Natural killer cell (primary cell): ENCODE measurements around the gene PDE2A. TPM values are rescaled to one million over a fixed set of nuclear protein-coding genes. Genes with fewer than 3 reads are reported as not detected.

Experiments used
- ATAC-seq, 3 donors: fragments of 150-1000 bp in 2 of 3; fragments of 200-7000 bp in 1 of 3; cut with Tn5 transposase; 1 replicate in 1 of 3; 2 replicates in 2 of 3; pipeline ENCODE4 v1.10.0; 2021; ENCODE audit warnings: mild to moderate bottlenecking in 2 of 3, moderate library complexity in 2 of 3
- DNase-seq, 2 donors: peaks; one replicate each; pipeline versions ENCODE4 v3.0.0 to v3.0.0-alpha.2; 2013 to 2021; ENCODE audit warnings: mixed read lengths in 1 of 2
- H3K27ac ChIP-seq: one replicate; pipeline ENCODE4 v1.5.1; 2013; ENCODE audit warnings: mild to moderate bottlenecking, low read length
- H3K27me3 ChIP-seq: one replicate; pipeline ENCODE4 v1.6.1; 2013; ENCODE audit warnings: low read length; ENCODE audit not compliant: control insufficient read depth, insufficient read depth
- H3K36me3 ChIP-seq: one replicate; pipeline ENCODE4 v1.6.1; 2013; ENCODE audit warnings: low read length; ENCODE audit not compliant: control insufficient read depth, insufficient read depth
- H3K4me1 ChIP-seq: one replicate; pipeline ENCODE4 v1.6.1; 2013; ENCODE audit warnings: low read length; ENCODE audit not compliant: control insufficient read depth, insufficient read depth
- H3K4me3 ChIP-seq: one replicate; pipeline ENCODE4 v1.5.1; 2013; ENCODE audit warnings: low read length
- H3K9me3 ChIP-seq: one replicate; pipeline ENCODE4 v1.6.1; 2013; ENCODE audit warnings: low read length; ENCODE audit not compliant: control insufficient read depth, insufficient read depth
- H3K27ac Mint-ChIP-seq, 2 donors: one replicate each; pipeline ENCODE4 v1.8.0; 2022; ENCODE audit warnings: mild to moderate bottlenecking in 2 of 2, mixed read lengths in 2 of 2, moderate library complexity in 1 of 2
- H3K27me3 Mint-ChIP-seq, 2 donors: one replicate each; pipeline ENCODE4 v1.8.0; 2022; ENCODE audit warnings: low read depth in 2 of 2, mixed read lengths in 2 of 2
- H3K36me3 Mint-ChIP-seq: one replicate; pipeline ENCODE4 v1.8.0; 2022; ENCODE audit warnings: mixed read lengths
- H3K4me1 Mint-ChIP-seq, 2 donors: one replicate each; pipeline ENCODE4 v1.8.0; 2022; ENCODE audit warnings: mixed read lengths in 2 of 2
- H3K4me3 Mint-ChIP-seq: one replicate; pipeline ENCODE4 v1.8.0; 2022; ENCODE audit warnings: mild to moderate bottlenecking, moderate library complexity, mixed read lengths
- H3K9me3 Mint-ChIP-seq, 2 donors: one replicate each; pipeline ENCODE4 v1.8.0; 2022; ENCODE audit warnings: mixed read lengths in 2 of 2
- CTCF ChIP-seq: fragments of 200-600 bp; IDR thresholded peaks from one replicate; pipeline ENCODE4 v1.8.0; 2022; ENCODE audit warnings: antibody characterized with exemption
- WGBS: methylation state at CpG from one replicate; pipeline ENCODE4 v1.1.7; 2013; ENCODE audit warnings: missing lambda C conversion rate; ENCODE audit not compliant: insufficient coverage; 5-methylcytosine and 5-hydroxymethylcytosine counted together
- intact Hi-C: fragments of 100-400 bp; cut with micrococcal nuclease; formaldehyde crosslinking; loops from one replicate; pipeline ENCODE4 v1.14.2; 2022
- total RNA-seq, 4 donors: library from RNA; stranded (reverse); fragments of 120-200 nt in 1 of 4; gene quantifications; one replicate each; pipeline versions ENCODE4 v1.2.3 to v1.2.4, GENCODE V29; 2013 to 2022

Gene PDE2A
- total RNA-seq, 3 donors from 2014 or later (not counting 1 experiment from before 2014, with no cell fraction given), result 8.7 to 11.9 (median 9.0) TPM

GRCh38 chr11:72631806-72632731, 42.2 kb downstream of the PDE2A start:
- Histone ChIP-seq H3K4me3 (no peak overlapping the region), H3K4me1 (no peaks in the 10 kb centered on the region), H3K9me3 (no peaks in the 10 kb centered on the region), H3K36me3 (no peaks in the 10 kb centered on the region), H3K27ac (no peak overlapping the region), H3K27me3 (no peaks in the 10 kb centered on the region)
- Mint-ChIP-seq H3K4me3 (no peak overlapping the region), H3K27ac (no peak overlapping the region), H3K27me3 (peaks cover 1 to 10% of the 10 kb centered on the region in 2 donors), H3K9me3 (no peaks in the 10 kb centered on the region), H3K36me3 (no peaks in the 10 kb centered on the region), H3K4me1 (peaks cover 0 to 4% of the 10 kb centered on the region in 2 donors)
- WGBS, result 90% methylated on average over 18 of the region's 18 CpGs
- intact Hi-C loops, result no loop called here
- TF ChIP-seq CTCF, result no peak
- DNase-seq (no peak), ATAC-seq (no peak)

GRCh38 chr11:72630104-72630852, 43.9 kb downstream of the PDE2A start:
- H3K36me3 ChIP-seq, result no peaks in the 10 kb centered on the region
- no peak for TF ChIP-seq CTCF
- Mint-ChIP-seq H3K9me3 (no peaks in the 10 kb centered on the region), H3K4me1 (peaks cover 0 to 4% of the 10 kb centered on the region in 2 donors), H3K27ac (no peak overlapping the region), H3K27me3 (peaks cover 0 to 7% of the 10 kb centered on the region in 2 donors), H3K36me3 (no peaks in the 10 kb centered on the region), H3K4me3 (no peak overlapping the region)
- DNase-seq (no peak), ATAC-seq (no peak)
- no peaks in the 10 kb centered on the region for H3K27me3 ChIP-seq
- no peak overlapping the region for H3K27ac ChIP-seq
- WGBS, result 71% methylated on average over 16 of the region's 16 CpGs
- H3K4me3 ChIP-seq, result no peak overlapping the region
- H3K9me3 ChIP-seq, result no peaks in the 10 kb centered on the region
- intact Hi-C loops, result no loop called here
- H3K4me1 ChIP-seq, result no peaks in the 10 kb centered on the region

GRCh38 chr11:72629266-72629665, 45.0 kb downstream of the PDE2A start:
- no peak for ATAC-seq
- no peak overlapping the region for H3K27ac Mint-ChIP-seq

More at GRCh38 chr11:72629266-72629665, 45.0 kb downstream of the PDE2A start:
- Histone ChIP-seq H3K4me3 (no peak overlapping the region), H3K27me3 (no peaks in the 10 kb centered on the region), H3K4me1 (no peaks in the 10 kb centered on the region), H3K9me3 (no peaks in the 10 kb centered on the region), H3K27ac (no peak overlapping the region), H3K36me3 (no peaks in the 10 kb centered on the region)
- Mint-ChIP-seq H3K4me1 (peaks cover 0 to 4% of the 10 kb centered on the region in 2 donors), H3K4me3 (no peak overlapping the region), H3K27me3 (peaks cover 0 to 6% of the 10 kb centered on the region in 2 donors), H3K36me3 (no peaks in the 10 kb centered on the region), H3K9me3 (no peaks in the 10 kb centered on the region)
- TF ChIP-seq CTCF, result no peak
- WGBS, result 93% methylated on average over 5 of the region's 5 CpGs
- intact Hi-C loops, result no loop called here
- DNase-seq, result no peak
